Measurements from ENCODE around the gene RREB1. TPM values are rescaled to one million over a fixed set of nuclear protein-coding genes. Genes with fewer than 3 reads are reported as not detected.
"Not testable (repeated sequence)": the region's sequence is repeated elsewhere in the genome, so short reads cannot be mapped to it uniquely, and the experiment has no call there.

Gene RREB1
- polyA plus RNA-seq, 1 donor, result 18.1 TPM

DNA sequence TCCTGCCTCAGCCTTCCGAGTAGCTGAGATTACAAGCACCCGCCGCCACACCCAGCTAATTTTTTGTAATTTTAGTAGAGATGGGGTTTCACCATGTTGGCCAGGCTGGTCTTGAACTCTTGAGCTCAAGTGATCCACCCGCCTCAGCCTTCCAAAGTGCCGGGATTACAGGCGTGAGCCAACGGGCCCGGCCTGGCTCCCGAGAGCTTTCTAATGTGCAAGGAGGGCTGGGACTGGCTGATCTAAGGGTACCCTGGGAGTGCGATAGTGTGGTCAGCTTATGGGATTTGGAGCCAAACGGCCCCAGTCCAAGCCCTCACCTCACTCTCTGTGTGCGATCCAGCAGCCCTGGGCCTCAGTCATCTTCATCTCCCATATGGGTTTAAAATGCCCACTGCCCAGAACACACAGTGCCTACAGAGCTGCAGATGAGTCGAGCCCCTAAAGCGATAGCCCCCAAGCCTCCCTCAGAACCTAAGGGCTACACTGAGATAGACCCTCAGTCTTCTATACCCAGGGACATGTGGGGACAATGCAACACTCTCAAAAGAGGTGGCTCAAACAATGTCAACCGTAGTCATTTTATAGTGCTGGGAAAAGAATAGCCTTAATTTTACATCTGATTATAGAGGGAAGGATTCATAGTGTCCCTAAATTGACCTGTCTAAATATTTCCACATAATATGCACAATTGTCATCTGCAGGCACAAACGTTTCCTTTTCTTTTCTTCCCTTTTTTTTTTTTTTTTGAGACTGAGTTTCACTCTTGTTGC is 155.2 kb downstream of the RREB1 start:
- no peak for DNase-seq (ENCODE audit: low read depth)

DNA sequence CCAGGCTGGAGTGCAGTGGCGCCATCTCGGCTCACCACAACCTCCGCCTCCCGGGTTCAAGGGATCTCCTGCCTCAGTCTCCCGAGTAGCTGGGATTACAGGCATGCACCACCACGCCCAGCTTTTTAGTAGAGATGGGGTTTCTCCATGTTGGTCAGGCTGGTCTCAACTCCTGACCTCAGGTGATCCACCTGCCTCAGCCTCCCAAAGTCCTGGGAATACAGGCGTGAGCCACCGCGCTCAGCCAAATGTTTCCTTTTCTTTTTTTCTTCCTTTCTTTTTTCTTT is 155.7 kb downstream of the RREB1 start:
- DNase-seq (ENCODE audit: low read depth), result not testable (repeated sequence)

DNA sequence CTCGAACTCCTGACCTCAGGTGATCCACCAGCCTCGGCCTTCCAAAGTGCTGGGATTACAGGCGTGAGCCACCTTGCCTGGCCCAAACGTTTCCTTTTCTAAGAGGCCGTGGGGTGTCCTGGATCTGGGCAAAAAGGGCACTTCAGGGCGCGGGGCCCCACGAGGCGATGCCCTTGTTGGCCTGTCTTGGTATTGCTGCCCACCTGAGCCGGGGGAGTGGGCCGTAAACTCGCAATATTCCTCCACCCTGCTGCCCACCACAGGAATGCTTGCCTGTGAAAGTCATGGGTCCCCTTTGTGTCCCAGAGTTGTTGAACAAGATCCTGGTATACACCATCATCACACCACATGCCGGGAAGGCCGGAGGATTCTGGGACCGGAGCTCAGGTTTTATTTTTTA is 156.3 kb downstream of the RREB1 start:
- no peak for DNase-seq (ENCODE audit: low read depth)

DNA sequence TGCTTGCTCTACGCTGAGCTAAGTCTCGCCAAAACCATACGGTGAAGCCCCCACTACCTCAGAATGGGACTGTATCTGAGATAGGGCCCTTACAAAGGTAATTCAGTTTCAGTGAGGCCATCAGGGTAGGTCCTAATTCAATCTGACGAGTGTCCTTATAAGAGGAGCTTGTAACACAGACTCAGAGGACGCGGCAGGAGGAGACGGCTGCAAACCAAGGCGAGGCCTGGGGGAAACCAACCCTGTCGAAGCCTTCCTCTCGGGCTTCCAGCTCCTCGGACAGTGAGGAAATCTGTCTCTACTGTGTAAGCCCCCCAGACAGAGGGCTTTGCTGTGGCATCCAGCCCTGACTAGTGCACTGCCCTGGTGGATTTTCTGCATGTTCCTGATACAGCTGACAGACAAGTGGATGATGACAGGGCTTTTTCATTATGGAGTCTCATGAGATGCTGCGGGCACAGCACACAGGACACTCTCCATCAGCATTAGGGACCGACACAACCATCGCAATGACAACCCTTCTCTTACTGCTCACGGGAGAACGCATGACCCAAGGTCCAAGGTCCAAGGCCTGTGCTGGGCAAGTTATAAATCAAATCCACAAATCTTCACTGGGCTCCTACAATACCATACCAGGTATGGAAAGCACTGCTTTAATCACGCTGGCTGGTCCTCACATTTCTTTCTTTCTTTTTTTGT is 157.1 kb downstream of the RREB1 start:
- no peak for DNase-seq (ENCODE audit: low read depth)

DNA sequence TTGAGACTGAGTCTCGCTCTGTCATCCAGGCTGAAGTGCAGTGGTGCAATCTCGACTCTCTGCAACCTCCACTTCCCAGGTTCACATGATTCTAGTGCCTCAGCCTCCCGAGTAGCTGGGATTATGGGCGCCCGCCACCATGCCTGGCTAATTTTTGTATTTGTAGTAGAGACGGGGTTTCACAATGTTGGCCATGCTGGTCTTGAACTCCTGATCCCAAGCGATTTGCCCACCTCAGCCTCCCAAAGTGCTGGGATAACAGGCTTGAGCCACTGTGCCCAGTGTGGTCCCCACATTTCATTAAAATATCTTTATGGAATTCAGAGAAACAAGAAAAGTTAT is 157.6 kb downstream of the RREB1 start:
- not testable (repeated sequence) for DNase-seq (ENCODE audit: low read depth)

DNA sequence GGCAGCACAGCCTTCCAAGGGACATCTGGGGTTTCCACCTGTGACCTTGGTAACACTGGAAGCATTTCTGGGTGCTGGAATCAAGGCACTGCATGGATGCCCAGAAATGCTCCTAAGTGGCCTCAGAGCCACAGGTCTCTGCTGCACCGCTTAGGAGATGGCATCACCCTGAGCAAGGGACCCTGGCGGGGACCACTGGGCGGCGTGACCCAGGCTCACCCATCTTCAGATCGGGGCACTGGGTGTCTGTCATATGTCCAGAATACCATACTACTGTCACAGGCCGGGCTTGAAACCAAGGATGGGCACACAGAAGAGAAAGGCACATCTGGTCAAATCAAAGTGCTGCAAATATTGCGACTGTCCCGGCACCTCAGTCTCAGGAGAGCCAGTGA is 159.3 kb downstream of the RREB1 start:
- no peak for DNase-seq (ENCODE audit: low read depth)

DNA sequence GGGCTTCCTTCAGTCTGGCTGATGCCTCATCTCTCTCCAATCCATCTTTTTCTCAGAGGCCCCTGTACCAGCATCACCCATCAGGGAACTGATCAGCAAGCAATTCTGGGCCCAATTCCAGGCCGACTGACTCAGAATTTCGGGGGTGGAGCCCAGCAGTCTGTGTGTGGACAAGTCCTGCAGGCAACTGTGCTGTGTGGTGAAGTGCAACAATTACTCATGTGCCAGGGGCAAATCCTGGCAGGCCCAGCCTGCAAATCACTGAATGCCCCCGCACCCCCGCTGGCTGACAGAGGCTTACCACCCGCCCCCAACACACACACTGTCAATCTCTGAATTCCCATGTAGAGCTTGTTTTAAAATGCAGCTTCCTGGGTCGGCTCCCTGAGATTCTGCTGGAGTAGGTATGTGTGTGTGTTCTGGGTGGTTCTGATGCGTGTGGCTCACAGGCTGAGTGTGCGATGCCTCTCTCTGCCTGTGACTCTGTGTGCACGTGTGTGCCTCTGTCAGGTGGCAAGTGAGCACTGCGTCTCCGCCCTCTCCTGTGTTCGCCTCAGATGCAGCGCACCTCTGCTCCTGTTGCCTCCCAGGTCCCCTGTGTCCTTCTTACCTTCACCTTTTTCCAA is 159.8 kb downstream of the RREB1 start:
- DNase-seq (ENCODE audit: low read depth), result no peak

DNA sequence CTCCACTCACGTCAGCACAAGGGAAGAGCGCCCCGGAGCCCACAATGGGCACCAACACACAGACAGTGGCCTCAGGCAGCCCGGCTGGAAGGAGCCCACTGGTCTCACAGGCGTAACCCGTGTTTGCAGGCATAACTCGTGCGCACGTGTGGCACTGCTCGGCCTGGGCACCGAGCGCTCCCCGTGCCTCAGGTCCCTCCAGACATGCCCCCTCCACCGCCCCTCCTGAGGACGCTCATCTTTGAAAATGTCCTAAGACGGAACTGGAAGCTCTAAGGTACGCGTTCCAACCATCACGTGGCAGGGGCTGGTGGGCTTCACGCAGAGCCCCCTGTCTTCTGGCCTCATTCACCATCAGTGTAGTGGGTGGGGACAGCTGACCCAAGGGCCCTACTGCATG is 160.6 kb downstream of the RREB1 start:
- DNase-seq (ENCODE audit: low read depth), result no peak

DNA sequence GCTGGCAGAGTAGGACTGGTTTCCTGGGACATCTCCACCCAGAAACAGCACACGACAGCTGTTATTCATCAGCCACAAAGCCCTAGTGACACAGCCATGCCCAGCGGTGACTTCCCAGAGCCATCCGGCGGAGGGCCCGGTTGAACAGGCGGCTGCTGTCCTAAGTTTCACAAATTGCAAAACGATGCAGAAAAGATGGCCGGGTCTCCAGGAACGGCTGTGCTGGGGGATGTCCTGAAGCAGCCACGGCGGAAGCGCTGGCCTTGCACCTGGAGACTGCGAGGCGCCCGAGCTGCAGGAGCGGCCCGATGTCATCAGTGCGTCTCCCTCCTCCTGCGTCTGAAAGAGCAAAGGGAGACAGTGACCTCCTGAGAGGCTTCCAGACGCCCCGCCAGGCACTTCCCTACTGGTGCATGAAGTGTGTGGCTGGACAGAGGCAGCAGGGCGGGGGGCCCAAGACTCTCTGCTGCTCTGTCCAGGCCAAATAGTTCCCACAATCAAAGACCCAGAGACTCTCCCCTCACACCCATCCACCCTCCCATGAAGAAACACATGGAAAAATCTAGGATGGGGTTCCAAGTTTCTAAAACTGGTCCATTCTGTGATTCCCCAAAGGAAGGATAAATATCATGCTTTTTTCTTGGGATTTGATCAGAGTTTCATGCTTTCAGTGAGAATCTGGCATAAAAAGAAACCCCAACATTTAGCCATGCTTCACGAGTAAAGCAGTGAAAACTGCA is 161.2 kb downstream of the RREB1 start:
- no peak for DNase-seq (ENCODE audit: low read depth)

DNA sequence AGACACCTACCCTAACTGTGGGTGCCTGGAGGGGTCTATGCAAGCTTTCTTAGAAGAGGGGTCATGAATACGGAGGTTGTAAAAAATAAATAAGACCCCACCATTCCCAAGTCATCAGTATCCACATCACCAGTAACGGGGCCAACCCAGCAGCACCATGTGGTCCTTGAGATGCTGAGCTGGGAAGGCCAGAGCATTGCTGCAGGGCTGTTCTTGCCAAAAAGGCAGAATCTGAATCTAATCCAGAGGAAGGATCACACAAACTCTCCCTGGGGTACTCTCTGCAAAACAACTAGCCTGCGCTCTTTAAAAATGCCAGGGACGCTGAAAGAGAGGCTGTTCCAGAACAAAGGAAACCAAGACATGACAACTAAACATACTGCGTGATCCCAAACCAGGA is 162.1 kb downstream of the RREB1 start:
- no peak for DNase-seq (ENCODE audit: low read depth)

DNA sequence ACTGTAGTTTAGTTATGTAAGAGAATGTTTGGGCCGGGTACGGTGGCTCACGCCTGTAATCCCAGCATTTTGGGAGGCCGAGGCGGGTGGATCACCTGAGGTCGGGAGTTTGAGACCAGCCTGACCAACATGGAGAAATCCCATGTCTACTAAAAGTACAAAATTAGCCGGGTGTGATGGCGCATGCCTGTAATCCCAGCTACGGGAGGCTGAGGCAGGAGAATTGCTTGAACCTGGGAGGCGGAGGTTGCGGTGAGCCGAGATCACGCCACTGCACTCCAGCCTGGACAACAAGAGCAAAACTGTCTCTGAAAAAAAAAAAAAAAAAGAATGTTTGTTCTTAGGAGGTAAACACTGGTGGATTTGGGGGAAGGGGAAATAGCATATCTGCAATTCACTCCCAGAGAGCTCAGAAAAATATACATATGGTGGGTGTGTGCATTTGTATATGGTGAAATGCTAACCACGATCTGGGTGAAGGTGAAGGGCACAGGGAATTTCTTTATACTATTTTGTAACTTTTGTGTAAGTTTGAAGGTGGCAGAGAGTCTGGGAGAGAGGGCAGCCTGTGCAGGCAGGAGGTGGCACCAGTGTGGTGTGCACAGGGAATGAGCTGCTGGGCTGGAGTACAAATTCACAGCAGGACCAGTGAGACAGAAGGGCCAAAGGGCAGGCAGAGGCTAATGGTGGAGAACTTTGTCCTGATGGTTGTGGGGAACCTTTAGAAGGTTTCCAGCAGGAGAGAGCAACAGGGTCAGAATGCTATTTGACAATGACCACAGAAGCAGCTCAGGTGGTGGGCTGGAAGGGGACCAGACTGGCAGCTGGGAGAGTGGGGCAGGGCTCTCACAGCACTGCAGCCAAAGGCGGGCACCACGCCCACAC is 162.8 kb downstream of the RREB1 start:
- no peak for DNase-seq (ENCODE audit: low read depth)

DNA sequence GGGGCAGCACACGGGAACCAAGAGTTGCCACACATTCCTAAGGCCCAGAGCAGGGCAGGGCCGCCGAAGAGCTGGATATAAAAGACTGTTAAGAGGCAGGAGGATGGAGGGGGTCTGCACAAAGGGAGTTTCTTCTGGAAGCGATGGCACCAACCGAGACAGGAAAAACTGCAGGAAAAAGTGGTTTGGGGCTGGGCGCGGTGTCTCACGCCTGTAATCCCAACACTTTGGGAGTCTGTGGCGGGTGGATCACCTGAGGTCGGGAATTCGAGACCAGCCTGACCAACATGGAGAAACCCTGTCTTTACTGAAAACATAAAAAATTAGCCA is 163.4 kb downstream of the RREB1 start:
- DNase-seq (ENCODE audit: low read depth), result no peak

DNA sequence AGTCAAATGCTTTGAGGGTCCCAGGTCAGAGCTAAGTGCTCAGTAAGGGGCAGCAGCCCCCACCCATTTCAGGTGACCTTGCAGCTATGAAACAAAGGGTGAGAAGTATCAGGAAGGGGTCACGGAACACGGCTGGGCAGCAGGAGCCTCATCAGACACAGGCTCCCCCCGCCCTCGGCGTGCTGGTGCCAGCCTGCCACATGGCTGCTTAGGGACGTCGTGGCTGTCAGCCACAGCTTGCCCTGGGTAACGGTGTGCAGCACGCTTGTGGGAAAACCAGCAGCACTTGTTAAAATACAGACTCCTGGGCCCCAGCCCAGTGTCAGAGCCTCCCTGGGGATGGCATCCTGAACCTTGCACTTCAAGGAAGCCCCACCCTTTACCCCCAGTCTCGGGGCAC is 165.9 kb downstream of the RREB1 start:
- no peak for DNase-seq (ENCODE audit: low read depth)

DNA sequence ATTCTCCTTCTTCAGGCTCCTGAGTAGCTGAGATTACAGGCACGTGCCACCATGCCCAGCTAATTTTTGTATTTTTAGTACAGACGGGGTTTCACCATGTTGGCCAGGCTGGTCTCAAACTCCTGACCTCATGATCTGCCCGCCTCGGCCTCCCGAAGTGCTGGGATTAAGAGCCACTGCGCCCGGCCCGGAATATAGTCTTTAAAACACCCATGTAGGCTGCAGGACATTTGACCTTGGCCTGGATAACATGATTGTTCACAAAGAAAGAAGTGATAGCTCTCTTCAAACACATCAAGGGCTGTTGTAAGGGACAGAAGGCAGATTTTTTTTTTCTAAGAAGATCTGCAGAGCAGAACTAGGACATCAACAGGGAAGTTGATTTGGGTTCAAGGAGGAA is 166.8 kb downstream of the RREB1 start:
- not testable (repeated sequence) for DNase-seq (ENCODE audit: low read depth)

DNA sequence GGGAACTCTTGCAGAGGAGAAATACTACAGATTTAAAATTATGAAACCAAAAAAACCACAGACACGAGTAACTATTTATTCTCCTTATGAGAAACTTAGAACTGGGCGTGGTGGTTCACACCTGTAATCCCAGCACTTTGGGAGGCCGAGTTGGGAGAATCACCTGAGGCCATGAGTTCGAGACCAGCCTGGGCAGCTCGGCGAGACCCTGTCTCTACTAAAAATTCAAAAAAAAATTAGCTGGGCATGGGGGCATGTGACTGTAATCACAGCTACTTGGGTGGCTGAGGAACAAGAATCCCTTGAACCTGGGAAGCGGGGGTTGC is 168.4 kb downstream of the RREB1 start:
- DNase-seq (ENCODE audit: low read depth), result no peak

DNA sequence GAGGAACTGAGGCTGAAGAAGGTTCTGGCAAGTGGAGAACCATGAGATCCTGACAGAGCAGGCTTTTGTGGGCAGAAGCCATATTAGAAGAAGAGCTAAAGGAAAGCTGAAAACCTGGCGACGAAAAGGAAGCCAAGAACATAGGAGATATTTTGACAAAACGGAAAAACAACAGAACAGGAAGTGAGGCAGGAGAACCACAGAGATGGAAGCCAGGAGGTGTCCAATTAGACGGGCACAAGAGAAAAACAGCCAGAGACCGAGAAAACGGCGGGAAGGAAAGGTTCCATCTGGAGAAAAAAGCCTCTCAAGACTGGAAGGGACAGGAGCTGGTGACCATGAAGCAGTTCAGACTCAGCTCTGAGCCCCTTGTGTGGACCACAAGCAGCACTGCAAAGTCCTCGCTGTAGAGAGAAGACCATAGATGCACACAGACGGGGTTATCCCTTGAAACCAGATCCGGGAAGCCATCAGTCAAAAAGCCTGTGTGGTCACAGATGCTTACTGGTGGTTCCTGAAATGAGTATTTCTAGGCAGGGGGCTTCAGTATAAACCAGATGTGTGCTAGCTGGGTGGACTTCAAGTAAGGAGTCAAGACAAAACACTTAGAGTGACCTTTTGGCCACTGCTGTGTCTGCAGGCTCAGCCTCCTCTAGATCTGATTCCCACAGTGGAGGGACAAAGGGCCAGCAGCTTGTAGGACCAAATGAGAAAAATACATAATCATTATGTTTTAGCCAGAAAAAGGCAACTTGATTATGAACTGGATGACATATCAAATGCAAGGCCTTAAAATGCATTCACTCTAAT is 174.5 kb downstream of the RREB1 start:
- no peak for DNase-seq (ENCODE audit: low read depth)

DNA sequence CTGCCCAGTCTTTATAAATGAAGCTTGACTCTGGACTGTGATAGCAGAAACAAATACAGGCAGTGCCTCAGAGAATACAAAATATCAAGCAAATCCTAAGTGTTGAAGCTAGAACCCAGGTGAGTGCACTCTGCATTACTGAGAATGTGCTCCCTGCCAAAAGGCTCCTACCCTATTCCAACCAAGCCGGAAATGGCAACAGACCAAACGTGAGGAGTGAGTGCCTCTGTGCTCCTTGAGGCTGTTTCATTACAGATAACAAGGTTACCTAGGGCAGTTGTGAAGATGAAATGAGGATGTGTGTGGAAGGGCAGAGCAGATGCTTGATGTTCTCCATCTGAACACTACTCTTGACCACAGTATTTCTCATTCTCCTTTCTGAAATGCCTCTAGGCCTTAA is 175.9 kb downstream of the RREB1 start:
- no peak for DNase-seq (ENCODE audit: low read depth)

DNA sequence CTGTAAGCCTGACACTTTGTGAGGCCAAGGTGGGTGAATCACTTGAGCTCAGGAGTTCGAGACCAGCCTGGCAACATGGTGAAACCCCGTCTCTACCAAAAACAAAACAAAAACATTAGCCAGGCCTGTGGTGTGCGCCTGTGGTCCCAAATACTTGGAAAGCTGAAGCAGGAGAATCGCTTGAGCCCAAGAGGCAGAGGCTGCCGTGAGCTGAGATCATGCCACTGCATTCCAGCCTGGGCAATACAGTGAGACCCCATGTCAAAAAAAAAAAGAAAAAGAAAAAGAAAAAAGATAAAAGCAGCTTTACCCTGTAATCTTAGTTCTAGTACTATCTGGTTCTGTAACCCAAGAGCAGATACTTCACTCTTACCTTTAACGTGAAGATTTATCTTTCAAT is 177.7 kb downstream of the RREB1 start:
- no peak for DNase-seq (ENCODE audit: low read depth)

DNA sequence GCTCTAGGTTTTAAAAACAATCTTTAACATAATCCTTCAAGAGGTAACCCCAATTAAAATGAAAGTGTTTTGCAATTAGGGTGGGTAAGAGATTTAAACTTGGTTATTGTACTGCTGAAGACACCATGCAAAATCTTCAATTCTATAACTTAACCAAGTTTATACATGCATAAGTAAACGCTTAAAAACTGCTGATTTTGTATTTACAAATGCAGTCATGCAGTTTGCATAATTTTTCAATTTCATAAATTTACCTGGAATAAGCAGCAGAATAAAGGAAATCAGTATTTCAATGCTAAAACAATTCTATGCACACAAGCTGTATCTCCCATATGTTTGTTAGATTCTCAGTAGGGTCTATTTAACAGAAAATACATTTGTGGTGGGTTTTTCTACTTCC is 182.3 kb downstream of the RREB1 start:
- DNase-seq (ENCODE audit: low read depth), result no peak

DNA sequence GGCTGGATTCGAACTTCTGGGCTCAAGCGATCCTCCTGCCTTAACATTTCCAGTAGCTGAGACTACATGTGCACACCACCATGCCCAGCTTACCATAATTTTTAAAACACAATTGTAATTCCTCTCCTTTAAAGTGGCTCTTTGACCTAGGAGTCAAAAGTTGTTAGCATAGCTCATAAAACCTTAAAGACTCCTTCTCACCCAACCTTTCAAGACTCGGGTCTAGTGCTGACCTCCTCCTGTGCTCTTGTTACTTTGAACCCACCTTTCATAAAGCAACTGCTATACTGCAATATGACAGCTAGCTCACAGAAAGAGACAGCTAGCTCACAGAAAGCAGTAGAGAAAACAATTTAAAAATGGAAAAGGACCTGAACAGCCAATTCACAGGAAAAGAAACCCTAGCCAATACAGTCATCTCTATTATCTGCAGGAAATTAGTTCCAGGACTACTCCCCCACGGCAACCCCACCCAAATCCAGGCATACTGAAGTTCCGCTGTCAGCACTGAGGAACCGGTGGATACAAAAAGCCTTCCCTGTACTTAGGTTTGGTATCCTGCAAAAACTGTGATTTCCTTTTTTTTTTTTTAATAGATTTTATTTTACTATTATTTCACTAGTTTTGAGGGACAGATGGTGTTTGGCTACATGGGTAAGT is 185.0 kb downstream of the RREB1 start:
- DNase-seq (ENCODE audit: low read depth), result no peak

DNA sequence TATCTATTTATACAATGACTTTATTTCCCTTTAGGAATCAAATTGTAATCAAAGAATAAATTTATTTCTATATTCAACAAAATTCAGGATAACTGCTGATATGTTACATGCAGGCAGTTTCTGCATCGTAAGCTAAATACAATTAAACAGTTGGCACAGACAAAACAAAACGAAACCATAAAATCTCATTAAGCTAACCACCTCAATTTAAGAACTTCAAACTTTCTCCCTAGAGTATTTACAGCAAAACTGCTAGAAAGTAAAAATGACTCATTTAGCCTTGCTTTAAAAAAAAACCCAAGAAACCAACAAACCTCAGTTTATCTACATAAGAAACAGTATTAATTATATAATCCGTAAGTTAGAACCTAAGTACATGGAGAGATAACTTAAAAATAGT is 188.2 kb downstream of the RREB1 start:
- no peak for DNase-seq (ENCODE audit: low read depth)
